DND-41 (cell line): ENCODE measurements around the gene ZFAND6.

Experiments
- CTCF ChIP-seq: IDR thresholded peaks from 2 replicates; pipeline ENCODE4 v1.5.1; 2012; ENCODE audit warnings: borderline replicate concordance, low read length, moderate library complexity, mild to moderate bottlenecking; ENCODE audit not compliant: poor library complexity, severe bottlenecking; ENCODE audit errors: extremely low read depth
- EZH2 ChIP-seq: IDR thresholded peaks from 3 replicates; pipeline ENCODE4 v1.6.1; 2012; ENCODE audit warnings: borderline replicate concordance, low read depth, mild to moderate bottlenecking, moderate library complexity, low read length, inconsistent platforms; ENCODE audit not compliant: severe bottlenecking

GRCh38 chr15:80110920-80111319 lies 51.4 kb downstream of the ZFAND6 start:
- TF ChIP-seq CTCF (no peak), EZH2 (no peak)
